ENCODE measurements around the gene B3GNT4. TPM values are rescaled to one million over a fixed set of nuclear protein-coding genes. Genes with fewer than 3 reads are reported as not detected.
A peak's percentile ranks its signal among the peaks of the same experiment; 100 is the strongest.
"Not testable (repeated sequence)": the region's sequence is repeated elsewhere in the genome, so short reads cannot be mapped to it uniquely, and the experiment has no call there.

B3GNT4 gene
- total RNA-seq, 2 experiments from 2014 or later = 1.1 to 1.6 TPM

DNA sequence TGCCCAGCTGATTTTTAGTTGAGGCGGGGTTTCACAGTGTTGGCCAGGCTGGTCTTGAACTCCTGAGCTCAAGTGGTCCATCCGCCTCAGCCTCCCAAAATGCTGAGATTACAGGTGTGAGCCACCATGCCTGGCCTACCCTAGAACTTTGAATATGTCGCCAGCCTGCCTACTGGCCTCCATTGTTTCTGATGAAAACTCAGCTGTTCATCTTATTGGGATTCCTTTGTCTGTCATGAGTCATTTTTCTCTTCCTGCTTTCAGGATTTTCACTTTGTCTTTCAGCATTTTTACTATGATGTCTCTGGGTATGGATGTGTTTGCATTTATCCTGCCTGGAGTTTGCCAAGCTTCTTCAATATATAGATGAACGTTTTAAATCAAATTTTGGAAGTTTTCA is 8.1 kb upstream of the B3GNT4 start:
- no peak overlapping the region for H3K27ac Mint-ChIP-seq
- POLR2A ChIA-PET = no interaction called here

GRCh38 chr12:122197612-122197966 is 5.9 kb upstream of the B3GNT4 start:
- Mint-ChIP-seq H3K27me3 (peaks cover 30% of the 10 kb centered on the region), H3K4me1 (peaks cover 5% of the 10 kb centered on the region), H3K9me3 (no peaks in the 10 kb centered on the region), H3K27ac (peak overlapping the region; percentile 18), H3K4me3 (peak overlapping the region; percentile 21), H3K36me3 (no peaks in the 10 kb centered on the region)
- ATAC-seq (ENCODE audit: low read depth) = no peak
- DNase-seq = no peak
- POLR2A ChIA-PET = no interaction called here

More for the DNA sequence above, 8.1 kb upstream of the B3GNT4 start:
- ATAC-seq (ENCODE audit: low read depth) (no peak), DNase-seq (no peak)
- no peaks in the 10 kb centered on the region for H3K9me3 Mint-ChIP-seq
- peaks cover 6% of the 10 kb centered on the region for H3K4me1 Mint-ChIP-seq
- H3K27me3 Mint-ChIP-seq = peaks cover 20% of the 10 kb centered on the region
- H3K36me3 Mint-ChIP-seq = no peaks in the 10 kb centered on the region
- H3K4me3 Mint-ChIP-seq = no peak overlapping the region

GRCh38 chr12:122199484-122200355 is 3.8 kb upstream of the B3GNT4 start:
- Mint-ChIP-seq H3K27me3 (peaks cover 38% of the 10 kb centered on the region), H3K27ac (no peak overlapping the region), H3K4me3 (no peak overlapping the region), H3K4me1 (peaks cover 11% of the 10 kb centered on the region), H3K36me3 (no peaks in the 10 kb centered on the region), H3K9me3 (no peaks in the 10 kb centered on the region)
- no peak for ATAC-seq (ENCODE audit: low read depth)
- POLR2A ChIA-PET = no interaction called here
- no peak for DNase-seq

GRCh38 chr12:122200541-122201175 is 2.9 kb upstream of the B3GNT4 start:
- H3K4me1 Mint-ChIP-seq = peaks cover 13% of the 10 kb centered on the region
- no peaks in the 10 kb centered on the region for H3K9me3 Mint-ChIP-seq
- DNase-seq (no peak), ATAC-seq (ENCODE audit: low read depth) (no peak)
- POLR2A ChIA-PET = interaction anchor here (0.6 kb wide), 1 partner anchor 1405 kb away, joined by 3 read pairs; no protein-coding TSS in a partner anchor
- peaks cover 1% of the 10 kb centered on the region for H3K36me3 Mint-ChIP-seq
- H3K27me3 Mint-ChIP-seq = peaks cover 43% of the 10 kb centered on the region
- H3K4me3 Mint-ChIP-seq = no peak overlapping the region
- no peak overlapping the region for H3K27ac Mint-ChIP-seq

DNA sequence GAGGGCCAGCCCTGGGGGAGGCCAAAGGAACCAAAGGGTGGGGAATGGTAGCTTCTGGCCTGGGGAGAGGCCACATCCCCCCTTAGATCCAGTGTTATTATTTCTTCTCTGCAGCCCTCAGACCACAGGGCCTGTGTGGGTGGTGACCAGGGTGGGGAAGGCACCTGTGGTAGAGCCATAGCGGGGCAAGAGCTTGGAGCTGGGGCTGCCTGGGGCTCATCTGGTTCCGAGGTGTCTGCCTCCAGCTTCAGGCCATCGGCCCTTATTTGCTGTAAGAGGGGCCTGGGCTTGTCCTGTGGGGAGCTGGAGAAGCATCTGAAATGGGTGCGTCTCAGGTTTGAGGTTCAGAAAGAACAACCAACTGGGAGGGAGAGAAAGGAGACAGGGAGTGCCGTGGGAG is 2.1 kb upstream of the B3GNT4 start:
- Mint-ChIP-seq H3K4me1 (peaks cover 13% of the 10 kb centered on the region), H3K9me3 (no peaks in the 10 kb centered on the region), H3K4me3 (no peak overlapping the region), H3K27me3 (peaks cover 43% of the 10 kb centered on the region), H3K36me3 (peaks cover 1% of the 10 kb centered on the region), H3K27ac (no peak overlapping the region)
- ATAC-seq (ENCODE audit: low read depth) = no peak
- no peak for DNase-seq
- POLR2A ChIA-PET = interaction anchor here (0.6 to 0.8 kb wide), 2 partner anchors 59 to 1405 kb away, joined by 3 to 4 read pairs; no protein-coding TSS in a partner anchor

DNA sequence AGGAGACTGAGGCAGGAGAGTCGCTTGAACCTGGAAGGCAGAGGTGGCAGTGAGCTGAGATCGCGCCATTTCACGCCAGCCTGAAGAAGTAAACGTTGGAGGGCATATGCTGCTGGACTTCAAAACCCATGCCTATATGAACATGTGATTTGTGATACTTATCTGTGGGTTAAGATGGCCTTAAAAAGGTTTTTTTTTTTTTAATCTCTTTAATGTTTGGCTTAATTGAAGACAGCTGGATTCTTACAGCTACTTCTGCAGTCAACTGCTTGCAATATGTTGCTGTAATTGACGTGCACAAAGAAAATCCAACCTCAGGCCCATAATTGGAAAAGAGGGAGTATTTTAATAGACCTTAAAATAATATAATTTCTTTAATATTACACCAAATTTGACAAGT is 1.5 kb upstream of the B3GNT4 start:
- Mint-ChIP-seq H3K36me3 (peaks cover 1% of the 10 kb centered on the region), H3K4me3 (no peak overlapping the region), H3K4me1 (peaks cover 11% of the 10 kb centered on the region), H3K9me3 (no peaks in the 10 kb centered on the region), H3K27me3 (peaks cover 41% of the 10 kb centered on the region), H3K27ac (no peak overlapping the region)
- ATAC-seq (ENCODE audit: low read depth) = no peak
- POLR2A ChIA-PET = interaction anchor here (0.8 kb wide), 1 partner anchor 58 kb away, joined by 4 read pairs; no protein-coding TSS in a partner anchor
- DNase-seq = no peak

DNA sequence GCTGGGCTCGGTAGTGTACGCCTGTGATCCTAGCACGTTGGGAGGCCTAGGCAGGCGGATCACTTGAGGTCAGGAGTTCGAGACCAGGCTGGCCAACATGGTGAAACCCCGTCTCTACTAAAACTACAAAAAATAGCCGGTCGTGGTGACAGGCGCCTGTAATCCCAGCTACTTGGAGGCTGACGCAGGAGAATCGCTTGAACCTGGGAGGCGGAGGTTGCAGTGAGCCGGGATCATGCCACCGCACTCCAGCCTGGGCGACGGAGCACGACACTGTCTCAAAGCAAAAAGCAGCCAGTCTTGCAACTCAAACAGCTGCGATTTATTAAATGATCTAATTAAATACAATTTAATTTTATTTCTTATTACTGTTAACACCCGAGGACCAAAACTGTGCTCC is 698 bp upstream of the B3GNT4 start:
- POLR2A ChIA-PET; ATAC-seq (ENCODE audit: low read depth); DNase-seq; H3K27ac Mint-ChIP-seq; H3K4me1 Mint-ChIP-seq; H3K36me3 Mint-ChIP-seq; H3K9me3 Mint-ChIP-seq: not testable (repeated sequence)
- peak overlapping the region; percentile 82 for H3K4me3 Mint-ChIP-seq
- H3K27me3 Mint-ChIP-seq = peaks cover 33% of the 10 kb centered on the region

DNA sequence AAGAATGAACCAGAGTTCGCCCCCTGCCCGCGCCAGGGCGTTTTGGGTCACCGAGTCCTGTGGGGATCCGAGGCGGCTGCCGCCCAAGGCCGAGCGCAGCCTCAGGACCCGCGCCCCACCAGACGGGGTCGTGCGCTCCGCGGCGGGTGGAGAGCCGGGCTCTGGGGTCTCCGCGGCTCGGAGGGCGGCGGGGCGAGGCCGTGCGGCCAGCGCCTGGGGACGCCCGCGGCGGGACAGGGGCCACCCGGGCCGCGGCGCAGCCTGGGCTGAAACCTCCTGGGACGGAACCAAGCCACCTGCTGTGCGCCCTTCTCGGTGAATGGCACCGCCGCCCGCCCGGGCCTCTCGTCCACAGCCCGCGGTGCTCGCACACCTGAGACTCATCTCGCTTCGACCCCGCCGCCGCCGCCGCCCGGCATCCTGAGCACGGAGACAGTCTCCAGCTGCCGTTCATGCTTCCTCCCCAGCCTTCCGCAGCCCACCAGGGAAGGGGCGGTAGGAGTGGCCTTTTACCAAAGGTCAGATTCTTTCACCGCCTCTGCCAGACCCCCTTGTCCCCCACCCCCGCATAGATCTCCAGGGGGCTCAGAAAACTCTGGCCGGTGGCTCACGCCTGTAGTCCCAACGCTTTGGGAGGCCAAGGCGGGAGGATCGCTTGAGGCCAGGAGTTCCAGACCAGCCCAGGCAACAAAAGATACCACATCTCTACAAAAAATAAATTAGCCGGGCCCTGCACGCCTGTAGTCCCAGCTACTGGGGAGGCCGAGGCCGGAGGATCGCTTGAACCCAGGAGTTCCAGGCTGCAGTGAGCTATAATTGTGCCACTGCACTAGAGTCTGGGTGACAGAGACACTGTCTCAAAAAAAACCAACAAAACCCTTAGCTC is 901 bp downstream of the B3GNT4 start:
- peak overlapping the region; percentile 57 for H3K4me3 Mint-ChIP-seq
- no peaks in the 10 kb centered on the region for H3K9me3 Mint-ChIP-seq
- H3K4me1 Mint-ChIP-seq = peaks cover 8% of the 10 kb centered on the region
- H3K27me3 Mint-ChIP-seq = peaks cover 25% of the 10 kb centered on the region
- no peak overlapping the region for H3K27ac Mint-ChIP-seq
- ATAC-seq (ENCODE audit: low read depth) (no peak), DNase-seq (no peak)
- H3K36me3 Mint-ChIP-seq = peaks cover 9% of the 10 kb centered on the region
- POLR2A ChIA-PET = no interaction called here

DNA sequence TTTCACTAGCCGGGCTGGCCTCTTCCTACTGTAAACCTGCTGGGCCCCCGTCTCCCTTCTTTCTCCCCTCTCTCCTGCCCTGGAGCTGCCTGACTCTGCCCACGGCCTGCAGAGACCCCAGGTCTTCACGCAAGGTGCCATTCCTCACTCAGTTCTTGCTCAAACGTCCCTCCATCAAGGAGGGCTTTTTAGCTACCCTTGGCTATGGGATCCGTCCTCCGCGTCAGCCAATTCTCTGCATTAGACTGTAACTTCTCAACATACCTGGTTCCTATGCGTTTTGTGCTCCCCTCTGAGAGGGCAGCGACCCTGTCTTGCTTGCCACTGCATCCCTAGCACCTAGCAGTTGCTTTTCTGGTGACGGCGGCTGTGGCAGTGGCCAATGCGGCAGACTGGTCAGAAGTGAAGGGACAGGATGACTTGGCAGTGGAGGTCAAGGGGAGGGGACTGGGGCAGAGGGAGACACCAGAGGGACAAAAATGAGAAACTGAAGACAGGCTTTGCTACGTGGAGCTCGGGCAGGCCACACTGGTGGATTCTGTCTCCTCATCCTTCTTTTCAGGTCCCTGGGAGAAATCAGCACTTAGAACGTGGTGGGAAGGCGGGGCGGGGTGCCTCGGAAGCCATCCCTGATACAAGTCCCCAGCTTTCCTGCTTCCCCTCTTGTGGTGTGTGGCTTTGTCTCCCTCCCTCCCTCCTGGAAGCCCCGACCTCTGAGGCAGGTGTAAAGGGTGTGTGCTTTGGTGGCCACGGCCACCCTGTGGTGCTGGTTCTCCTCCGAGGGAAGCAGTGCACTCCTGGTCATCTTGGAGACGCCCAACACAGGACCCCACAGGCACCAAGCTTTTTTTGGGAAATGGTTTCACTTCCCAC is 1.8 kb downstream of the B3GNT4 start:
- DNase-seq (no peak), ATAC-seq (ENCODE audit: low read depth) (no peak)
- Mint-ChIP-seq H3K27ac (peak overlapping the region; percentile 31), H3K36me3 (peaks cover 11% of the 10 kb centered on the region), H3K9me3 (no peaks in the 10 kb centered on the region), H3K27me3 (peaks cover 25% of the 10 kb centered on the region), H3K4me1 (peaks cover 8% of the 10 kb centered on the region), H3K4me3 (peak overlapping the region; percentile 57)
- POLR2A ChIA-PET = no interaction called here

DNA sequence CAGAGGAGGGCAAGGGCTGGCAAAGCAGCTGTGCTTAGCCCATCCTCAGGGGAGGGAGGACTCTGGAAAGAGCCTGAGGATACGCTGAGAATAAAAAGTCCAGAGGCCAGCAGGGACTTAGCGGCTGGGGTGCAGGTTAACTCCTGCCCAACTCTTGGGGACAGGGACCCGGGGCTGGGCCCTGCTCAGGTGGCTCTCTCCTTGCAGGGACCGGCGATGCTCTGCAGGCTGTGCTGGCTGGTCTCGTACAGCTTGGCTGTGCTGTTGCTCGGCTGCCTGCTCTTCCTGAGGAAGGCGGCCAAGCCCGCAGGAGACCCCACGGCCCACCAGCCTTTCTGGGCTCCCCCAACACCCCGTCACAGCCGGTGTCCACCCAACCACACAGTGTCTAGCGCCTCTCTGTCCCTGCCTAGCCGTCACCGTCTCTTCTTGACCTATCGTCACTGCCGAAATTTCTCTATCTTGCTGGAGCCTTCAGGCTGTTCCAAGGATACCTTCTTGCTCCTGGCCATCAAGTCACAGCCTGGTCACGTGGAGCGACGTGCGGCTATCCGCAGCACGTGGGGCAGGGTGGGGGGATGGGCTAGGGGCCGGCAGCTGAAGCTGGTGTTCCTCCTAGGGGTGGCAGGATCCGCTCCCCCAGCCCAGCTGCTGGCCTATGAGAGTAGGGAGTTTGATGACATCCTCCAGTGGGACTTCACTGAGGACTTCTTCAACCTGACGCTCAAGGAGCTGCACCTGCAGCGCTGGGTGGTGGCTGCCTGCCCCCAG is 2.8 kb downstream of the B3GNT4 start:
- H3K4me3 Mint-ChIP-seq = no peak overlapping the region
- no peaks in the 10 kb centered on the region for H3K9me3 Mint-ChIP-seq
- H3K27me3 Mint-ChIP-seq = peaks cover 24% of the 10 kb centered on the region
- H3K36me3 Mint-ChIP-seq = peaks cover 11% of the 10 kb centered on the region
- ATAC-seq (ENCODE audit: low read depth) (no peak), DNase-seq (no peak)
- peaks cover 8% of the 10 kb centered on the region for H3K4me1 Mint-ChIP-seq
- H3K27ac Mint-ChIP-seq = no peak overlapping the region
- POLR2A ChIA-PET = no interaction called here

DNA sequence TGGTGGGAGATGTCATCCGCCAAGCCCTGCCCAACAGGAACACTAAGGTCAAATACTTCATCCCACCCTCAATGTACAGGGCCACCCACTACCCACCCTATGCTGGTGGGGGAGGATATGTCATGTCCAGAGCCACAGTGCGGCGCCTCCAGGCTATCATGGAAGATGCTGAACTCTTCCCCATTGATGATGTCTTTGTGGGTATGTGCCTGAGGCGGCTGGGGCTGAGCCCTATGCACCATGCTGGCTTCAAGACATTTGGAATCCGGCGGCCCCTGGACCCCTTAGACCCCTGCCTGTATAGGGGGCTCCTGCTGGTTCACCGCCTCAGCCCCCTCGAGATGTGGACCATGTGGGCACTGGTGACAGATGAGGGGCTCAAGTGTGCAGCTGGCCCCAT is 3.5 kb downstream of the B3GNT4 start:
- no peak overlapping the region for H3K27ac Mint-ChIP-seq

DNA sequence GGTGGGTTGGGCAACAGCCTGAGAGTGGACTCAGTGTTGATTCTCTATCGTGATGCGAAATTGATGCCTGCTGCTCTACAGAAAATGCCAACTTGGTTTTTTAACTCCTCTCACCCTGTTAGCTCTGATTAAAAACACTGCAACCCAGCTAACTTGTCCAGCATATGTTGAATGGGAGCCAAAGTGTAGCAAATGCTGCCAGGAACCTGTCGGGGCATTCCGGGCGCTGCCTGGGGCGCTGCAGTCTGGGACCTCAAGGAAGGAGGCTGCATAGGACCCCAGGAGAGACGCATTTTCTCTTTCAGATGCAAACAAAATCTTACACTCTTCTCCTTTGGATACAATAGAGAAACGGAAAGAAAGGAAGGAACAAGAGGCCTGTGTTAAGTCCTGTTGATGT is 3.9 kb downstream of the B3GNT4 start:
- peaks cover 8% of the 10 kb centered on the region for H3K4me1 Mint-ChIP-seq
- no peak overlapping the region for H3K27ac Mint-ChIP-seq
- H3K36me3 Mint-ChIP-seq = peaks cover 17% of the 10 kb centered on the region
- H3K27me3 Mint-ChIP-seq = peaks cover 16% of the 10 kb centered on the region
- ATAC-seq (ENCODE audit: low read depth) (no peak), DNase-seq (no peak)
- H3K9me3 Mint-ChIP-seq = no peaks in the 10 kb centered on the region
- no peak overlapping the region for H3K4me3 Mint-ChIP-seq
- POLR2A ChIA-PET = no interaction called here

More for the DNA sequence above, 3.5 kb downstream of the B3GNT4 start:
- no peaks in the 10 kb centered on the region for H3K9me3 Mint-ChIP-seq
- POLR2A ChIA-PET = no interaction called here
- no peak overlapping the region for H3K4me3 Mint-ChIP-seq
- ATAC-seq (ENCODE audit: low read depth) = no peak
- peaks cover 18% of the 10 kb centered on the region for H3K27me3 Mint-ChIP-seq
- peaks cover 8% of the 10 kb centered on the region for H3K4me1 Mint-ChIP-seq
- H3K36me3 Mint-ChIP-seq = peaks cover 13% of the 10 kb centered on the region
- no peak for DNase-seq

All from activated naive CD8-positive, alpha-beta T cell treated with anti-CD3 and anti-CD28 coated beads, Interleukin-2, amount 10 ng/mL, durations not matched to agents 7 days and 5 days (primary cell).